WTC11 (cell line): ENCODE measurements around the gene WDR3. TPM values are rescaled to one million over a fixed set of nuclear protein-coding genes. Genes with fewer than 3 reads are reported as not detected.

ENCODE experiments used
- CREM ChIP-seq: sonication (generic); formaldehyde crosslinking; IDR thresholded peaks from 2 replicates; pipeline ENCODE4 v1.8.1; 2022; ENCODE audit warnings: mild to moderate bottlenecking, missing genetic modification reagents, moderate library complexity
- ELF4 ChIP-seq: sonication (generic); formaldehyde crosslinking; IDR thresholded peaks from 2 replicates; pipeline ENCODE4 v1.8.1; 2022; ENCODE audit warnings: low read depth, mild to moderate bottlenecking, moderate library complexity, missing genetic modification reagents
- ETV6 ChIP-seq: sonication (generic); formaldehyde crosslinking; IDR thresholded peaks from 2 replicates; pipeline ENCODE4 v1.8.1; 2022; ENCODE audit warnings: mild to moderate bottlenecking, missing genetic modification reagents
- FOXK1 ChIP-seq: sonication (generic); formaldehyde crosslinking; IDR thresholded peaks from 2 replicates; pipeline ENCODE4 v1.8.0; 2022; ENCODE audit warnings: mild to moderate bottlenecking, moderate library complexity, missing genetic modification reagents
- JUN ChIP-seq: sonication (generic); formaldehyde crosslinking; IDR thresholded peaks from 2 replicates; pipeline ENCODE4 v1.8.0; 2023; ENCODE audit warnings: mild to moderate bottlenecking, missing genetic modification reagents
- NFE2L1 ChIP-seq: sonication (generic); formaldehyde crosslinking; IDR thresholded peaks from 2 replicates; pipeline ENCODE4 v1.8.1; 2023; ENCODE audit warnings: missing genetic modification reagents
- NFYB ChIP-seq: sonication (generic); formaldehyde crosslinking; conservative IDR thresholded peaks from 2 replicates; pipeline ENCODE4 v1.8.0; 2022; ENCODE audit warnings: low read depth, missing genetic modification reagents
- NR2C2 ChIP-seq: sonication (generic); formaldehyde crosslinking; IDR thresholded peaks from 2 replicates; pipeline ENCODE4 v1.8.0; 2022; ENCODE audit warnings: mild to moderate bottlenecking, missing genetic modification reagents
- RELA ChIP-seq: sonication (generic); formaldehyde crosslinking; IDR thresholded peaks from 2 replicates; pipeline ENCODE4 v1.8.1; 2022; ENCODE audit warnings: missing genetic modification reagents, mild to moderate bottlenecking, borderline replicate concordance
- SOX15 ChIP-seq: fragments of 250-450 bp; sonication (Bioruptor Pico); IDR thresholded peaks from 2 replicates; pipeline ENCODE4 v1.9.0; 2021; ENCODE audit warnings: mild to moderate bottlenecking
- TCF7 ChIP-seq: sonication (generic); formaldehyde crosslinking; IDR thresholded peaks from 2 replicates; pipeline ENCODE4 v1.8.0; 2022; ENCODE audit warnings: mild to moderate bottlenecking, low read depth, missing genetic modification reagents, moderate library complexity
- TP53 ChIP-seq: sonication (generic); formaldehyde crosslinking; IDR thresholded peaks from 2 replicates; pipeline ENCODE4 v1.8.1; 2023; ENCODE audit warnings: mild to moderate bottlenecking, missing genetic modification reagents
- ZNF219 ChIP-seq: sonication (generic); formaldehyde crosslinking; IDR thresholded peaks from 2 replicates; pipeline ENCODE4 v1.8.0; 2023; ENCODE audit warnings: missing genetic modification reagents, mild to moderate bottlenecking, borderline replicate concordance
- ZNF317 ChIP-seq: sonication (generic); formaldehyde crosslinking; IDR thresholded peaks from 2 replicates; pipeline ENCODE4 v1.8.1; 2023; ENCODE audit warnings: low read depth, mild to moderate bottlenecking, moderate library complexity, missing genetic modification reagents, borderline replicate concordance
- total RNA-seq: library from RNA; stranded (reverse); gene quantifications from 3 replicates; pipeline ENCODE4 v1.2.3, GENCODE V29; 2021
- TF ChIP-seq, protein P1 (sequence below): fragments of 250-450 bp; sonication (Bioruptor Pico); IDR thresholded peaks from 2 replicates; pipeline ENCODE4 v1.9.0; 2021; ENCODE audit warnings: mild to moderate bottlenecking, borderline replicate concordance
- TF ChIP-seq, protein P2 (sequence below): sonication (generic); formaldehyde crosslinking; IDR thresholded peaks from 2 replicates; pipeline ENCODE4 v1.8.0; 2023; ENCODE audit warnings: mild to moderate bottlenecking, missing genetic modification reagents
- TF ChIP-seq, protein P3 (sequence below): sonication (generic); formaldehyde crosslinking; IDR thresholded peaks from 2 replicates; pipeline ENCODE4 v1.8.0; 2023; ENCODE audit warnings: missing genetic modification reagents, mild to moderate bottlenecking, borderline replicate concordance
- TF ChIP-seq, protein P4 (sequence below): sonication (generic); formaldehyde crosslinking; conservative IDR thresholded peaks from 2 replicates; pipeline ENCODE4 v1.8.1; 2023; ENCODE audit warnings: mild to moderate bottlenecking, low read depth, missing genetic modification reagents, moderate library complexity
- TF ChIP-seq, protein P5 (sequence below): sonication (generic); formaldehyde crosslinking; IDR thresholded peaks from 2 replicates; pipeline ENCODE4 v1.8.0; 2022; ENCODE audit warnings: mild to moderate bottlenecking, missing genetic modification reagents
- TF ChIP-seq, protein P6 (sequence below): sonication (generic); formaldehyde crosslinking; IDR thresholded peaks from 2 replicates; pipeline ENCODE4 v1.8.0; 2022; ENCODE audit warnings: mild to moderate bottlenecking, missing genetic modification reagents

WDR3 gene
- total RNA-seq, 1 experiment from 2014 or later = 50.0 TPM

DNA sequence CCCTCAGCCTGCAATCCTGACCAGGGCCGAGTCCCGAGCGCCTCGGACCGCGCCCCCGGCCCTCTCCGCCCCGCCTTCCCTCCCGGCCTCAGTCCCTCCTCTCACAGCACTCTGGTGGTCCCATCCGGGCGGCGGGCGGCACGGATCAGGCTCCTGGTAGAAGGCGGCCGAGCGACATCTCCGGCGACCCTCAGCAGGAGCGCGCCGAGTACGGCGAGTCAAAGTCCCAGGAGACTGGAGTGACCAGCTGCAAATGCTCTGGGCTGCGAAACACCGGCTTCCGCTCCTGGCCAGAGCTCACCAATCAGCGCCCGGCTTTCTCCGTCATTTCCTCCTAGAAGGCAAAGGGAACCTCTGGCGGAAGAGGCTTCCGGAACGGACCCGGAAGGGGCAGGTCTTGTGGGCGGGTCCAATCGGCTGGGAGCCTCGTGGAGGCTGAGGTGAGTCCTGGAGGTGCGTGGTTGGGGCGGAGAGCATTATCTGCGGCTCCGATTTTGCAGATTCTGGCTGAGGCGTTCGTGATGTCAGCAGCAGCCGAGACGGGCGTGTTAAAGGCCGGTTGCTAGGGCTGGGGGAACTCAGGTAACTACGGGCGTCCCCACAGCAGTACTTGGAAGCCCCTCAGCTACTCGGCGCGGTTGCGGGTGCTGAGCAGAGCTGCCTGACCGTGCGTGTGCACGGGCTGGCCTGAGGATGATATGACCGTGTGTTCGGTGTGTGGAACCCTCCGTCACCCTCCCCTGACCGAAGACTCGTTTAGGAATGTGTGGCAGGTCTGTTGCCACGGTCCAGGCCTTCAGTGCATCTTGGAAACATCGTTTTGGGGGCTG is at the start of gene WDR3, which contains the start of gene GDAP2 (continued):
- TF ChIP-seq, protein P1, sequence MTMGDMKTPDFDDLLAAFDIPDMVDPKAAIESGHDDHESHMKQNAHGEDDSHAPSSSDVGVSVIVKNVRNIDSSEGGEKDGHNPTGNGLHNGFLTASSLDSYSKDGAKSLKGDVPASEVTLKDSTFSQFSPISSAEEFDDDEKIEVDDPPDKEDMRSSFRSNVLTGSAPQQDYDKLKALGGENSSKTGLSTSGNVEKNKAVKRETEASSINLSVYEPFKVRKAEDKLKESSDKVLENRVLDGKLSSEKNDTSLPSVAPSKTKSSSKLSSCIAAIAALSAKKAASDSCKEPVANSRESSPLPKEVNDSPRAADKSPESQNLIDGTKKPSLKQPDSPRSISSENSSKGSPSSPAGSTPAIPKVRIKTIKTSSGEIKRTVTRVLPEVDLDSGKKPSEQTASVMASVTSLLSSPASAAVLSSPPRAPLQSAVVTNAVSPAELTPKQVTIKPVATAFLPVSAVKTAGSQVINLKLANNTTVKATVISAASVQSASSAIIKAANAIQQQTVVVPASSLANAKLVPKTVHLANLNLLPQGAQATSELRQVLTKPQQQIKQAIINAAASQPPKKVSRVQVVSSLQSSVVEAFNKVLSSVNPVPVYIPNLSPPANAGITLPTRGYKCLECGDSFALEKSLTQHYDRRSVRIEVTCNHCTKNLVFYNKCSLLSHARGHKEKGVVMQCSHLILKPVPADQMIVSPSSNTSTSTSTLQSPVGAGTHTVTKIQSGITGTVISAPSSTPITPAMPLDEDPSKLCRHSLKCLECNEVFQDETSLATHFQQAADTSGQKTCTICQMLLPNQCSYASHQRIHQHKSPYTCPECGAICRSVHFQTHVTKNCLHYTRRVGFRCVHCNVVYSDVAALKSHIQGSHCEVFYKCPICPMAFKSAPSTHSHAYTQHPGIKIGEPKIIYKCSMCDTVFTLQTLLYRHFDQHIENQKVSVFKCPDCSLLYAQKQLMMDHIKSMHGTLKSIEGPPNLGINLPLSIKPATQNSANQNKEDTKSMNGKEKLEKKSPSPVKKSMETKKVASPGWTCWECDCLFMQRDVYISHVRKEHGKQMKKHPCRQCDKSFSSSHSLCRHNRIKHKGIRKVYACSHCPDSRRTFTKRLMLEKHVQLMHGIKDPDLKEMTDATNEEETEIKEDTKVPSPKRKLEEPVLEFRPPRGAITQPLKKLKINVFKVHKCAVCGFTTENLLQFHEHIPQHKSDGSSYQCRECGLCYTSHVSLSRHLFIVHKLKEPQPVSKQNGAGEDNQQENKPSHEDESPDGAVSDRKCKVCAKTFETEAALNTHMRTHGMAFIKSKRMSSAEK = no peak
- TF ChIP-seq ZNF219 (CRISPR knock-in tag) = no peak
- TF ChIP-seq, protein P2, sequence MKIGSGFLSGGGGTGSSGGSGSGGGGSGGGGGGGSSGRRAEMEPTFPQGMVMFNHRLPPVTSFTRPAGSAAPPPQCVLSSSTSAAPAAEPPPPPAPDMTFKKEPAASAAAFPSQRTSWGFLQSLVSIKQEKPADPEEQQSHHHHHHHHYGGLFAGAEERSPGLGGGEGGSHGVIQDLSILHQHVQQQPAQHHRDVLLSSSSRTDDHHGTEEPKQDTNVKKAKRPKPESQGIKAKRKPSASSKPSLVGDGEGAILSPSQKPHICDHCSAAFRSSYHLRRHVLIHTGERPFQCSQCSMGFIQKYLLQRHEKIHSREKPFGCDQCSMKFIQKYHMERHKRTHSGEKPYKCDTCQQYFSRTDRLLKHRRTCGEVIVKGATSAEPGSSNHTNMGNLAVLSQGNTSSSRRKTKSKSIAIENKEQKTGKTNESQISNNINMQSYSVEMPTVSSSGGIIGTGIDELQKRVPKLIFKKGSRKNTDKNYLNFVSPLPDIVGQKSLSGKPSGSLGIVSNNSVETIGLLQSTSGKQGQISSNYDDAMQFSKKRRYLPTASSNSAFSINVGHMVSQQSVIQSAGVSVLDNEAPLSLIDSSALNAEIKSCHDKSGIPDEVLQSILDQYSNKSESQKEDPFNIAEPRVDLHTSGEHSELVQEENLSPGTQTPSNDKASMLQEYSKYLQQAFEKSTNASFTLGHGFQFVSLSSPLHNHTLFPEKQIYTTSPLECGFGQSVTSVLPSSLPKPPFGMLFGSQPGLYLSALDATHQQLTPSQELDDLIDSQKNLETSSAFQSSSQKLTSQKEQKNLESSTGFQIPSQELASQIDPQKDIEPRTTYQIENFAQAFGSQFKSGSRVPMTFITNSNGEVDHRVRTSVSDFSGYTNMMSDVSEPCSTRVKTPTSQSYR (CRISPR knock-in tag) = no peak
- no peak for TF ChIP-seq ZNF317
- TF ChIP-seq, protein P3, sequence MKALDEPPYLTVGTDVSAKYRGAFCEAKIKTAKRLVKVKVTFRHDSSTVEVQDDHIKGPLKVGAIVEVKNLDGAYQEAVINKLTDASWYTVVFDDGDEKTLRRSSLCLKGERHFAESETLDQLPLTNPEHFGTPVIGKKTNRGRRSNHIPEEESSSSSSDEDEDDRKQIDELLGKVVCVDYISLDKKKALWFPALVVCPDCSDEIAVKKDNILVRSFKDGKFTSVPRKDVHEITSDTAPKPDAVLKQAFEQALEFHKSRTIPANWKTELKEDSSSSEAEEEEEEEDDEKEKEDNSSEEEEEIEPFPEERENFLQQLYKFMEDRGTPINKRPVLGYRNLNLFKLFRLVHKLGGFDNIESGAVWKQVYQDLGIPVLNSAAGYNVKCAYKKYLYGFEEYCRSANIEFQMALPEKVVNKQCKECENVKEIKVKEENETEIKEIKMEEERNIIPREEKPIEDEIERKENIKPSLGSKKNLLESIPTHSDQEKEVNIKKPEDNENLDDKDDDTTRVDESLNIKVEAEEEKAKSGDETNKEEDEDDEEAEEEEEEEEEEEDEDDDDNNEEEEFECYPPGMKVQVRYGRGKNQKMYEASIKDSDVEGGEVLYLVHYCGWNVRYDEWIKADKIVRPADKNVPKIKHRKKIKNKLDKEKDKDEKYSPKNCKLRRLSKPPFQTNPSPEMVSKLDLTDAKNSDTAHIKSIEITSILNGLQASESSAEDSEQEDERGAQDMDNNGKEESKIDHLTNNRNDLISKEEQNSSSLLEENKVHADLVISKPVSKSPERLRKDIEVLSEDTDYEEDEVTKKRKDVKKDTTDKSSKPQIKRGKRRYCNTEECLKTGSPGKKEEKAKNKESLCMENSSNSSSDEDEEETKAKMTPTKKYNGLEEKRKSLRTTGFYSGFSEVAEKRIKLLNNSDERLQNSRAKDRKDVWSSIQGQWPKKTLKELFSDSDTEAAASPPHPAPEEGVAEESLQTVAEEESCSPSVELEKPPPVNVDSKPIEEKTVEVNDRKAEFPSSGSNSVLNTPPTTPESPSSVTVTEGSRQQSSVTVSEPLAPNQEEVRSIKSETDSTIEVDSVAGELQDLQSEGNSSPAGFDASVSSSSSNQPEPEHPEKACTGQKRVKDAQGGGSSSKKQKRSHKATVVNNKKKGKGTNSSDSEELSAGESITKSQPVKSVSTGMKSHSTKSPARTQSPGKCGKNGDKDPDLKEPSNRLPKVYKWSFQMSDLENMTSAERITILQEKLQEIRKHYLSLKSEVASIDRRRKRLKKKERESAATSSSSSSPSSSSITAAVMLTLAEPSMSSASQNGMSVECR = peak; percentile 94; the same call in 1 of the 2 replicates
- TF ChIP-seq, protein P4, sequence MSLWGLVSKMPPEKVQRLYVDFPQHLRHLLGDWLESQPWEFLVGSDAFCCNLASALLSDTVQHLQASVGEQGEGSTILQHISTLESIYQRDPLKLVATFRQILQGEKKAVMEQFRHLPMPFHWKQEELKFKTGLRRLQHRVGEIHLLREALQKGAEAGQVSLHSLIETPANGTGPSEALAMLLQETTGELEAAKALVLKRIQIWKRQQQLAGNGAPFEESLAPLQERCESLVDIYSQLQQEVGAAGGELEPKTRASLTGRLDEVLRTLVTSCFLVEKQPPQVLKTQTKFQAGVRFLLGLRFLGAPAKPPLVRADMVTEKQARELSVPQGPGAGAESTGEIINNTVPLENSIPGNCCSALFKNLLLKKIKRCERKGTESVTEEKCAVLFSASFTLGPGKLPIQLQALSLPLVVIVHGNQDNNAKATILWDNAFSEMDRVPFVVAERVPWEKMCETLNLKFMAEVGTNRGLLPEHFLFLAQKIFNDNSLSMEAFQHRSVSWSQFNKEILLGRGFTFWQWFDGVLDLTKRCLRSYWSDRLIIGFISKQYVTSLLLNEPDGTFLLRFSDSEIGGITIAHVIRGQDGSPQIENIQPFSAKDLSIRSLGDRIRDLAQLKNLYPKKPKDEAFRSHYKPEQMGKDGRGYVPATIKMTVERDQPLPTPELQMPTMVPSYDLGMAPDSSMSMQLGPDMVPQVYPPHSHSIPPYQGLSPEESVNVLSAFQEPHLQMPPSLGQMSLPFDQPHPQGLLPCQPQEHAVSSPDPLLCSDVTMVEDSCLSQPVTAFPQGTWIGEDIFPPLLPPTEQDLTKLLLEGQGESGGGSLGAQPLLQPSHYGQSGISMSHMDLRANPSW (CRISPR knock-in tag) = no peak
- TF ChIP-seq CREM = peak; percentile 80
- no peak for TF ChIP-seq TP53 (CRISPR knock-in tag)
- no peak for TF ChIP-seq NR2C2
- no peak for TF ChIP-seq RELA (CRISPR knock-in tag)
- TF ChIP-seq, protein P5, sequence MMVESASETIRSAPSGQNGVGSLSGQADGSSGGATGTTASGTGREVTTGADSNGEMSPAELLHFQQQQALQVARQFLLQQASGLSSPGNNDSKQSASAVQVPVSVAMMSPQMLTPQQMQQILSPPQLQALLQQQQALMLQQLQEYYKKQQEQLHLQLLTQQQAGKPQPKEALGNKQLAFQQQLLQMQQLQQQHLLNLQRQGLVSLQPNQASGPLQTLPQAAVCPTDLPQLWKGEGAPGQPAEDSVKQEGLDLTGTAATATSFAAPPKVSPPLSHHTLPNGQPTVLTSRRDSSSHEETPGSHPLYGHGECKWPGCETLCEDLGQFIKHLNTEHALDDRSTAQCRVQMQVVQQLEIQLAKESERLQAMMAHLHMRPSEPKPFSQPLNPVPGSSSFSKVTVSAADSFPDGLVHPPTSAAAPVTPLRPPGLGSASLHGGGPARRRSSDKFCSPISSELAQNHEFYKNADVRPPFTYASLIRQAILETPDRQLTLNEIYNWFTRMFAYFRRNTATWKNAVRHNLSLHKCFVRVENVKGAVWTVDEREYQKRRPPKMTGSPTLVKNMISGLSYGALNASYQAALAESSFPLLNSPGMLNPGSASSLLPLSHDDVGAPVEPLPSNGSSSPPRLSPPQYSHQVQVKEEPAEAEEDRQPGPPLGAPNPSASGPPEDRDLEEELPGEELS (CRISPR knock-in tag) = no peak
- TF ChIP-seq NFE2L1 (CRISPR knock-in tag) = no peak
- no peak; the same call in 1 of the 2 replicates for TF ChIP-seq ETV6 (CRISPR knock-in tag)
- no peak for TF ChIP-seq FOXK1 (CRISPR knock-in tag)
- TF ChIP-seq TCF7 (CRISPR knock-in tag) = no peak
- no peak for TF ChIP-seq JUN (CRISPR knock-in tag)
- TF ChIP-seq, protein P6, sequence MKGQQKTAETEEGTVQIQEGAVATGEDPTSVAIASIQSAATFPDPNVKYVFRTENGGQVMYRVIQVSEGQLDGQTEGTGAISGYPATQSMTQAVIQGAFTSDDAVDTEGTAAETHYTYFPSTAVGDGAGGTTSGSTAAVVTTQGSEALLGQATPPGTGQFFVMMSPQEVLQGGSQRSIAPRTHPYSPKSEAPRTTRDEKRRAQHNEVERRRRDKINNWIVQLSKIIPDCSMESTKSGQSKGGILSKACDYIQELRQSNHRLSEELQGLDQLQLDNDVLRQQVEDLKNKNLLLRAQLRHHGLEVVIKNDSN (CRISPR knock-in tag) = no peak
- TF ChIP-seq NFYB = peak; percentile 58
- TF ChIP-seq SOX15 (CRISPR knock-in tag) = no peak
- no peak for TF ChIP-seq ELF4
